Common myeloid progenitor, CD34-positive (primary cell): ENCODE results near the gene FBXO8.

Experiments
- CTCF ChIA-PET: fragments of 350-600 bp; sonication (Branson Sonifier 250); formaldehyde crosslinking; loops from one replicate; lab custom pipeline; 2021; ENCODE audit warnings: antibody characterized with exemption; lab: Charles Lee
- POLR2A ChIA-PET: fragments of 350-600 bp; sonication (Branson Sonifier 250); formaldehyde crosslinking; loops from one replicate; lab custom pipeline; 2021; ENCODE audit warnings: antibody characterized with exemption; lab: Charles Lee
- DNase-seq, 3 donors: peaks; one replicate each; pipeline versions ENCODE4 v3.0.0 to v3.0.0-alpha.2; 2013
- H3K27ac ChIP-seq, 2 experiments: 1 replicate in 1 of 2; 2 replicates in 1 of 2; pipeline ENCODE4 v1.7.0; 2013; ENCODE audit warnings: inconsistent platforms in 2 of 2, low read length in 2 of 2, mild to moderate bottlenecking in 2 of 2, low read depth in 1 of 2, moderate library complexity in 1 of 2; ENCODE audit not compliant: severe bottlenecking in 2 of 2, insufficient read depth in 1 of 2, poor library complexity in 1 of 2
- H3K27me3 ChIP-seq, 5 experiments: replicated peaks in 2 of 5; 1 replicate in 3 of 5; 2 replicates in 2 of 5; pipeline versions ENCODE4 v1.6.1 to v1.7.0; 2013; ENCODE audit warnings: low read length in 4 of 5, mild to moderate bottlenecking in 2 of 5, moderate library complexity in 2 of 5, inconsistent platforms in 1 of 5; ENCODE audit not compliant: insufficient read depth in 5 of 5, control insufficient read depth in 4 of 5
- H3K36me3 ChIP-seq, 4 experiments: 1 replicate in 2 of 4; 2 replicates in 2 of 4; pipeline versions ENCODE4 v1.6.1 to v1.7.0; 2013; ENCODE audit warnings: low read length in 3 of 4, control low read depth in 1 of 4, mild to moderate bottlenecking in 1 of 4; ENCODE audit not compliant: control insufficient read depth in 4 of 4, insufficient read depth in 4 of 4
- H3K4me1 ChIP-seq, 4 experiments: 1 replicate in 3 of 4; 2 replicates in 1 of 4; pipeline versions ENCODE4 v1.6.1 to v1.7.1; 2013; ENCODE audit warnings: low read length in 3 of 4, mild to moderate bottlenecking in 3 of 4, control low read depth in 1 of 4, inconsistent platforms in 1 of 4, moderate library complexity in 1 of 4; ENCODE audit not compliant: control insufficient read depth in 4 of 4, insufficient read depth in 4 of 4; ENCODE audit errors: control extremely low read depth in 1 of 4
- H3K4me3 ChIP-seq, 7 experiments: 1 replicate in 4 of 7; 2 replicates in 3 of 7; pipeline versions ENCODE4 v1.5.1 to v1.7.0; 2013; ENCODE audit warnings: mild to moderate bottlenecking in 7 of 7, low read length in 6 of 7, moderate library complexity in 6 of 7, inconsistent platforms in 2 of 7, low read depth in 2 of 7, control low read depth in 1 of 7; ENCODE audit not compliant: insufficient read depth in 4 of 7, control insufficient read depth in 1 of 7; ENCODE audit errors: extremely low read depth in 1 of 7
- H3K9me3 ChIP-seq, 5 experiments: 1 replicate in 4 of 5; 2 replicates in 1 of 5; pipeline versions ENCODE4 v1.6.1 to v1.7.1; 2013; ENCODE audit warnings: low read length in 4 of 5, mild to moderate bottlenecking in 2 of 5, inconsistent platforms in 1 of 5, low read depth in 1 of 5, moderate library complexity in 1 of 5; ENCODE audit not compliant: control insufficient read depth in 4 of 5, insufficient read depth in 2 of 5; ENCODE audit errors: control extremely low read depth in 1 of 5
- WGBS: methylation state at CpG from one replicate; pipeline ENCODE4 v1.1.5; 2013; ENCODE audit not compliant: insufficient coverage; 5-methylcytosine and 5-hydroxymethylcytosine counted together

FBXO8 gene

DNA sequence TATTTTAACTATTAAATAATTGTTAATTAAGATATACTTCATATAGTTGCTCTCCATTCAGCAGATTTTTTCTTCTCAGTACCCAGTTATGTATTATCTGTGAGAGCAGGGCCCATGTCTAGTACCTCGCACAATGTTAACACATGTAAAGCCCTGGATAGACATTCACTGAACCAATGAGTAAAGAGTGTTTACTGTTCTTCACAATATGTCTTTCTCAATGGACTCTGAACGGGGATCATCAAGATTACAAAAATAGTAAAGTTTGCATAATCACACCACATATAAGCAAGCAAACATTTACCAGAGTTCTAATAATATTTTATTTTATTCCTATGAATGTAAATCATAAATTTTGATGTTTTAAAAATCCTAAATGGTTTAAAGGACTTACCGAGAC lies 47.1 kb downstream of the FBXO8 start:
- ChIA-PET CTCF (no interaction called here), POLR2A (no interaction called here)

DNA sequence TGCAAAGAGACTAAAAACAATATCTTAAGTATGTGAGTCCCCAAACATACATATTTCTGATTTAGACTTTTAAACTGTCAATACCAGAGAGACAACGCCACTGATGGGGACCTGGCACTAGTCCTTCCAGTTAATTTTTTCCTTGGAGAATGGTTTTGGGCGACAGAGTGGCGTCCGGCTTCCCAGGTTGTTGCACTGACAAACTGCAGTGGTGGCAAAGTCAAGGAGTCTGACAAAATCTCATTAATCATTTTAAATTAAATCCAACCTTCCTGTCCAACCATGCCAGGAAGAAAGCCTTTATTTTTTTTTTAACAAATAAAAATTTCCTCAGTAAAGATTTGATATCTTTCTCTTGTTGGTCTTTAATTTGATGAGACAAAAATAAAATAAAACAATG lies 52.8 kb downstream of the FBXO8 start:
- Histone ChIP-seq H3K4me1 (no peaks in the 10 kb centered on the region), H3K27me3 (peaks cover 16 to 46% (median 32%) of the 10 kb centered on the region in 5 experiments), H3K9me3 (no peaks in the 10 kb centered on the region), H3K27ac (no peak overlapping the region), H3K4me3 (no peak overlapping the region), H3K36me3 (no peaks in the 10 kb centered on the region)
- ChIA-PET POLR2A (no interaction called here), CTCF (interaction anchor here (1.6 to 1.8 kb wide), 2 partner anchors 9 to 11 kb away, joined by 4 to 5 read pairs; no protein-coding TSS in a partner anchor)
- WGBS = 95% methylated on average over 4 of the region's 4 CpGs
- no peak for DNase-seq

More for the DNA sequence above, 47.1 kb downstream of the FBXO8 start:
- no peak overlapping the region for H3K27ac ChIP-seq
- H3K4me3 ChIP-seq = no peak overlapping the region
- H3K4me1 ChIP-seq = no peaks in the 10 kb centered on the region
- no peaks in the 10 kb centered on the region for H3K27me3 ChIP-seq
- H3K9me3 ChIP-seq = no peaks in the 10 kb centered on the region
- H3K36me3 ChIP-seq = peaks cover 0 to 11% (median 2%) of the 10 kb centered on the region in 4 experiments
- DNase-seq = no peak
- 60% methylated on average over 1 of the region's 3 CpGs for WGBS

DNA sequence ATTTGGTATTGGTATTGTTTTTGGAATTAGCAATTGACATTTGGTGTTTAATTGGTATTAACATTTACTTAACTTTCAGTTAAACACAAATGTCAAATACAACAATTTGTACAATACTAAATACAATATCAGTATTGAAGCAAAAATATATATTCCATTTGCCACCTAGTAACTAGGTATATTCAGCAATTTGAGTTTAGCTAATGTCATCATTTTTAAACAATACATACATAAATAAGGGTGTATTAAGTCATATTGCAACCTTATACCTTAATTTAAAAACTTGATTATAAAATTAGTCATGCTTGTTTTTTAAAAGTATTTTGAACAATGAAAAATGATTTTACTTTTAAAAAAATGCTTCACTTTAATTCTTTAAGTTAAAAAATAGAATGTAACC lies 53.3 kb downstream of the FBXO8 start:
- ChIA-PET POLR2A (no interaction called here), CTCF (interaction anchor here (1.6 to 1.8 kb wide), 2 partner anchors 10 kb away, joined by 4 to 5 read pairs; no protein-coding TSS in a partner anchor)
- Histone ChIP-seq H3K9me3 (no peaks in the 10 kb centered on the region), H3K27me3 (peaks cover 16 to 51% (median 36%) of the 10 kb centered on the region in 5 experiments), H3K27ac (no peak overlapping the region), H3K4me1 (no peaks in the 10 kb centered on the region), H3K36me3 (no peaks in the 10 kb centered on the region), H3K4me3 (no peak overlapping the region)
- DNase-seq = no peak

DNA sequence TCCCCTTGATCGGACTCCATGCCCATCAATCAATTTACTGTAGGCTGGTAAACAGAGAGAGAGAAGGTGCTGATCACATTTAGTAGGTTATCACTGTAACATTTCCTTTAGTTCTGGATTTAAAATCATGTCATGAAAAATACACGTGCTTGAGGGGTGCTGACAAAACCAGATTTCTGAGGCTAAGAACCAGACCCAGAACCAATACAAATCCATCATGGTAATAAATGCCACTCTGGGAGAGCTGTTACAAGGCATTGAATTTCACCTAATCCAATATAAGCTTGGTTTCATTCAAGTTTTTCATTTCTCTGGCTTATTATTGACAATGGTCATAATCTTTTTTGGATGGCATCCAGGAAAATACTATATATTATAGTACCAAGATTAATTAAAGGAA lies 54.5 kb downstream of the FBXO8 start:
- Histone ChIP-seq H3K27me3 (peaks cover 16 to 54% (median 36%) of the 10 kb centered on the region in 5 experiments), H3K4me3 (no peak overlapping the region), H3K4me1 (no peaks in the 10 kb centered on the region), H3K9me3 (no peaks in the 10 kb centered on the region), H3K36me3 (no peaks in the 10 kb centered on the region), H3K27ac (no peak overlapping the region)
- no CpG with 5 or more reads among the region's 2 CpGs for WGBS
- no peak for DNase-seq
- POLR2A ChIA-PET = no interaction called here
- CTCF ChIA-PET = interaction anchor here (1.6 to 1.8 kb wide), 2 partner anchors 9 to 11 kb away, joined by 4 to 5 read pairs; no protein-coding TSS in a partner anchor

DNA sequence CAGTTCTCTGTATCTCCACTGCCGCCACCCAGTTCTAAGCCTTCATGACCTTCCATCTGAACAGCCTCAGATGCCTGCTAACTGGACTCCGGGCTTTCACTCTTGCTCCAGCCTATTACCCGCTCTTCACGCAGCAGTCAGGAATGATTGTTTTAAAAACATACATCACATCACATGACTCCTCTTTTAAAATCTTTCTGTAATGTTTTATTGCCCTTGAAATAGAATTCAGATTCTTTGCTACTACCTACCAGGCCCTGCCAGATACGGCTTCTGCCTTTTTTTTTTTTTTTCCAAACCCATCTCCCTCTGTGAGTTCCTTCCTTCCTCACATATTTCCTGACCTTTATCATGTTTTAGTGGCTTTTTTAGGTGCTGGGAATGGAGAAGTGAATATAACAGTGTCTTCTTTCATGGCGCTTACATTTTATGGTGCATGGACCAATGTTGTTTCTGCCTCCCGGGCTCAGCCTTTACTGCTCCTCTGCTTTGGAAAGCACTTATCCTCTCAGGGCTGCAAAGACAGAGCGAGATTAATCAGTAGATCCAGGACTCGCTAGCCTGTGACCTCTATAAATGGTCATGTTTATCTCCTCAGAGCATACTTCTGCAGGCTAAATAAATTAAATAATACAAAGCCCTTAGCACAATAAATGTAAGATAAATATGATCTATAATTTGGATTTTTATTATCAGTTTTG lies 58.0 kb downstream of the FBXO8 start:
- no peaks in the 10 kb centered on the region for H3K9me3 ChIP-seq
- no peak overlapping the region for H3K27ac ChIP-seq
- CTCF ChIA-PET = no interaction called here
- peaks cover 27 to 82% (median 46%) of the 10 kb centered on the region in 5 experiments for H3K27me3 ChIP-seq
- H3K36me3 ChIP-seq = no peaks in the 10 kb centered on the region
- H3K4me3 ChIP-seq = no peak overlapping the region
- 80% methylated on average over 3 of the region's 9 CpGs for WGBS
- POLR2A ChIA-PET = no interaction called here
- H3K4me1 ChIP-seq = no peaks in the 10 kb centered on the region
- DNase-seq = no peak

DNA sequence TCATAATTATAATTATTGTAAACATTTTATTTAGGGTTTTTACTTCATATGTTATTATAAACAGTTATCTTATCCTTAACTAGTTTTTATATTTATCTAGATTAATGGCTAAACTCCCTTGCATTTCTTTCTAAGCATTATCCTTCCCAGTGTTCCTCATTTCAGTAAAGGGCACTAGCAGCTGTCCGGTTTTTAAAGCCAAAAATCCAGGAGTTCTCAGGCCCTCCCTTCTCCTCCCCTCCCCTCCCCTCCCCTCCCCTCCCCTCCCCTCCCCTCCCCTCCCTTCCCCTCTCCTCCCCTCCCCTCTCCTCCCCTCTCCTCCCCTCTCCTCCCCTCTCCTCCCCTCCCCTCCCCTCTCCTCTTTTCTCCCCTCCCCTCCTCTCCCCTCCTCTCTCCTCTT lies 58.9 kb downstream of the FBXO8 start:
- DNase-seq = no peak
- ChIA-PET CTCF (interaction anchor here (1.5 kb wide), 1 partner anchor 94 kb away, joined by 3 read pairs; no protein-coding TSS in a partner anchor), POLR2A (no interaction called here)
- Histone ChIP-seq H3K9me3 (no peaks in the 10 kb centered on the region), H3K4me1 (no peaks in the 10 kb centered on the region), H3K36me3 (no peaks in the 10 kb centered on the region), H3K27me3 (peaks cover 23 to 86% (median 47%) of the 10 kb centered on the region in 5 experiments), H3K4me3 (no peak overlapping the region), H3K27ac (no peak overlapping the region)
- no CpG with 5 or more reads among the region's 1 CpG for WGBS

DNA sequence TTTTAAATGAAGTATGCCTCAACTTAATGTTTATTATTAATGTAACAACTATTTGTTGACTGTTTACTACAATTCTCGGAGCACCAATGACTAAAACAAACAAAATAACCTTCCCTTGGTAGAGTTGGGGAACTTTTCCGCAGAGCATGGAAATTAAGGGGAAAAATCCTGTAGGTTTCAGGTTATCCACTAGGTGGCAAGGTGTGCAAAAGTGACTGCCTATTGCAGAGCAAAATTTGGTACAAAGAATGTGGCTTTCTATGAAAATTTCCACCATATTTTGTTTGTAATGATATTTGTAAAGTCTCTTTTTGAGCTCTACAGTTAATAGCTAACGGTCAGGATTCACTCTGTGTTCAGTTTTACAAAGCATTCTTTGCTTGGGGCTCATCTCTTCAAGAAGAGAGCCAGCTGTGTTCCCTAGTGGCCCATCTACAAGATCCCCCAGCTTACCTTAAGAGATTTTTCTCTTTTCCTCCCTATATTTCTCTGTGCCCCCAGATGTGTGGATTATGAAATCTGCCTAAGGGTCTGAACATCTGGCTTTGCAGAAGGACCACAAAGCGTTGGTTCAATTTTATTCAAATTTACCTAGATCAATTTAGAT lies 61.1 kb downstream of the FBXO8 start:
- WGBS = no CpG with 5 or more reads among the region's 4 CpGs
- H3K4me1 ChIP-seq = peaks cover 0 to 12% (median 9%) of the 10 kb centered on the region in 4 experiments
- CTCF ChIA-PET = interaction anchor here (0.6 to 1.7 kb wide), 9 partner anchors 10 to 104 kb away, joined by 3 to 6 read pairs (median 4); no protein-coding TSS in a partner anchor
- H3K27me3 ChIP-seq = peaks cover 28 to 90% (median 48%) of the 10 kb centered on the region in 5 experiments
- H3K27ac ChIP-seq = no peak overlapping the region
- POLR2A ChIA-PET = no interaction called here
- peak; percentile 39 to 54 (median 53) for DNase-seq
- H3K4me3 ChIP-seq = no peak overlapping the region
- H3K36me3 ChIP-seq = no peaks in the 10 kb centered on the region
- H3K9me3 ChIP-seq = no peaks in the 10 kb centered on the region
